Fibroblast of the aortic adventitia (primary cell): Measurements from ENCODE around the gene TNPO3. TPM values are rescaled to one million over a fixed set of nuclear protein-coding genes. Genes with fewer than 3 reads are reported as not detected.
"Not testable (repeated sequence)": the region's sequence is repeated elsewhere in the genome, so short reads cannot be mapped to it uniquely, and the experiment has no call there.

Experiments used
- DNase-seq: peaks from one replicate; pipeline ENCODE4 v3.0.0-alpha.2; 2010; ENCODE audit warnings: low read depth
- H3K4me3 ChIP-seq: 2 replicates; pipeline ENCODE4 v1.5.1; 2011; ENCODE audit warnings: low read depth, mild to moderate bottlenecking, control low read depth, low read length, moderate library complexity
- total RNA-seq: library from RNA; depleted of rRNA; stranded (reverse); fragments of >200 nt; gene quantifications from 2 replicates; pipeline ENCODE4 v1.2.3, GENCODE V29; 2012; ENCODE audit warnings: low replicate concordance
- TF ChIP-seq, protein P1 (sequence below): IDR thresholded peaks from 2 replicates; pipeline ENCODE4 v1.5.1; 2011; ENCODE audit warnings: mild to moderate bottlenecking, low read length, control low read depth, inconsistent platforms; ENCODE audit not compliant: insufficient read depth

The TNPO3 gene
- total RNA-seq, 1 donor = 63.3 TPM

DNA sequence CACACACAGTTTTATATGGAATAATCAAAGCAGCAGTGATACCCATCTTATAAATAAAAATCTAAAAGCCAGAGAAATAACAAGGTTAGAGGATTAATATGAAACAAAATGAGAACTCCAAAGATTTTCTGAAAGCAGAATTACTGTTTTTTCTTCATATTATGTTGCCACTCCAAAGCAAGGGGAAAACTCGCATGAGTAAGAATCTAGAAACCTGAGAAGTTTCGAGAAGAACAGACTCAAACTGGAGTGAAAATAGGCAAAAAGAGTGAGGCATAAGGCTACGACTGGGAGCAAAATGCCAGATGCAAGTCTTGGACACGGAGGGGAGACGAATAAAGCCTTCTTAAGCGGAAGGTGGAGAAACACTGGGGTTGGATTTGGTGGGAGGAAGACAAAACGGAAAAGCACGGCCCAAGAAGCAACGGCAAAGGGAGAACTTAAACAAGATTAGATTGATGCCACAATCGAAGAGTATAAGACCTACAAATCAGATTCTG, 923 bp downstream of the TNPO3 start:
- TF ChIP-seq, protein P1, sequence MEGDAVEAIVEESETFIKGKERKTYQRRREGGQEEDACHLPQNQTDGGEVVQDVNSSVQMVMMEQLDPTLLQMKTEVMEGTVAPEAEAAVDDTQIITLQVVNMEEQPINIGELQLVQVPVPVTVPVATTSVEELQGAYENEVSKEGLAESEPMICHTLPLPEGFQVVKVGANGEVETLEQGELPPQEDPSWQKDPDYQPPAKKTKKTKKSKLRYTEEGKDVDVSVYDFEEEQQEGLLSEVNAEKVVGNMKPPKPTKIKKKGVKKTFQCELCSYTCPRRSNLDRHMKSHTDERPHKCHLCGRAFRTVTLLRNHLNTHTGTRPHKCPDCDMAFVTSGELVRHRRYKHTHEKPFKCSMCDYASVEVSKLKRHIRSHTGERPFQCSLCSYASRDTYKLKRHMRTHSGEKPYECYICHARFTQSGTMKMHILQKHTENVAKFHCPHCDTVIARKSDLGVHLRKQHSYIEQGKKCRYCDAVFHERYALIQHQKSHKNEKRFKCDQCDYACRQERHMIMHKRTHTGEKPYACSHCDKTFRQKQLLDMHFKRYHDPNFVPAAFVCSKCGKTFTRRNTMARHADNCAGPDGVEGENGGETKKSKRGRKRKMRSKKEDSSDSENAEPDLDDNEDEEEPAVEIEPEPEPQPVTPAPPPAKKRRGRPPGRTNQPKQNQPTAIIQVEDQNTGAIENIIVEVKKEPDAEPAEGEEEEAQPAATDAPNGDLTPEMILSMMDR = no peak
- DNase-seq = peak; percentile 43
- H3K4me3 ChIP-seq = peak overlapping the region; percentile 83

DNA sequence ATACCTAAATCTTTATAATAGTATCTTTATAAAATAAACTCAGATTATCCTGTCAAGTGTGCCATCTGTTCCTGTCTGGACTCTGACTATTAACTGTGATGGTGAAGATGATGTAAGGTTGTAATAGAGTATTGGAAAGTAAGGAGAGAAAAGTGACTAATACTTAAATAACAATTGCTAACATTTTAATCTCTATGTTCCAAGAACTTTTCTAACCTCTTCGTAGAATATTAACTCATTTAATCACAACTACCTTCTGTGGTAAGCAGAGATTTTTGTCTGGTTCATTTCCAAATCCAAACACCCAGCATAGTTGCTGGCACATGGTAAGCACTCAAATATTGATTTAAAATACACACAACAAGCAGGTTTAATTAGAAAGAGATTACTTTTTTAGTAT, 2.5 kb downstream of the TNPO3 start:
- no peak for DNase-seq

DNA sequence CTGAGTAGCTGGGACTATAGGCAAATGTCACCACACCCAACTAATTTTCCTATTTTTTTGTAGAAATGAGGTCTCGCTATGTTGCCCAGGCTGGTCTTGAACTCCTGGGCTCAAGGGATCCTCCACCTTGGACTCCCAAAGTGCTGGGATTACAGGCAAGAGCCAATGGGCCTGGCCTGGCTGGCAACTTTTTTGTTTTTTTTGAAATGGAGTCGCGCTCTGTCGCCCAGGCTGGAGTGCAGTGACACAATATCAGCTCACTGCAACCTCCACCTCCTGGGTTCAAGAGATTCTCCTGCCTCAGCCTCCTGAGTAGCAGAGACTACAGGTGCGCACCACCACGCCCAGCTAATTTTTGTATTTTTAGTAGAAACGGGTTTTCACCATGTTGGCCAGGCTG, 3.5 kb downstream of the TNPO3 start:
- H3K4me3 ChIP-seq, DNase-seq: not testable (repeated sequence)

More for the DNA sequence above, 2.5 kb downstream of the TNPO3 start:
- no peak overlapping the region for H3K4me3 ChIP-seq
- TF ChIP-seq, protein P1 = no peak

DNA sequence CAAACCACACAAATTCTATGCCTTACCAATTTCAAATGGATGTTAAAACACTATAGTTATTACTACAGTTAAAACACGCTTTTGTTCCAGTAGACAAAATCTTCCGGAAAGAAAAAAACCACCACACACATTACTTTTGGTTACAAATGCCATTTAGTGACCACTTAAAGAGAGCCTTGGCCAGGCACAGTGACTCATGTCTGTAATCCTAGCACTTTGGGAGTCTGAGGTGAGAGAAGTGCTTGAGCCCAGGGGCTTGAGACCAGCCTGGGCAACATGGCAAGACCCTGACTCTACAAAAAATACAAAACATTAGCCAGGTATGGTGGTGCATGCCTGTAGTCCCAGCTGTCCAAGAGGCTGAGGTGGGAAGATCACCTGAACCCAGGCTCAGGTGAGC, 7.2 kb downstream of the TNPO3 start:
- TF ChIP-seq, protein P1 = no peak
- H3K4me3 ChIP-seq = no peak overlapping the region
- DNase-seq = no peak

DNA sequence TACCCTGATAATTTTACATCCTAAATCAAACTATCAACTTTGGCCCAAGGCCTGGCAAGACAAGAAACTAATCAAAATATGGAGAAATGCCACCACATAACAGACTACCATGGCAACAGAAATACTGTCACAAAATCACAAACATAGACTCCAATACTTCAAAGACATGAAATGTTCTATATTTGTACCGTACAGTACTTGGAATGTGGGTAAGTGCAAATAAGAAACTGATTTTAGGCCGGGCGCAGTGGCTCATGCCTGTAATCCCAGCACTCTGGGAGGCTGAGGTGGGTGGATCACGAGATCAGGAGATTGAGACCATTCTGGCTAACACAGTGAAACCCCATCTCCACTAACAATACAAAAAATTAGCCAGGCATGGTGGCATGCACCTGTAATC, 9.2 kb downstream of the TNPO3 start:
- TF ChIP-seq, protein P1 = no peak
- H3K4me3 ChIP-seq = no peak overlapping the region
- DNase-seq = no peak

DNA sequence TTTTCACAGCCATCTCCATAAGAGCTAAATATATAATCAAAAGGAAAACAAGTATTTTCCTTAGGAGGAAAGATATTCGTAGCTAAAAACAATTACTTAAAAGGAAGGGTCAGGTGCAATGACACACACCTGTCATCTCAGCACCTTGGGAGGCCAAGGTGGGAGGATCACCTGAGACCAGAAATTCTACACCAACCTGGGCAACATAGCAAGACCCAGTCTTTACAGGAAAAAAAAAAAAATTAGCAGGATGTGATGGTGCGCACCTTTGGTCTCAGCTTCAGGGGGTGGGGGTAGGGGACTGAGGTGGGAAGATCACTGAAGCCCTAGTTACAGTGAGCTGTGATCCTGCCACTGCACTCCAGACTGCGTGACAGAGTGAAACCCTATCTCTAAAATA, 11.9 kb downstream of the TNPO3 start:
- DNase-seq = no peak
- TF ChIP-seq, protein P1 = no peak
- no peak overlapping the region for H3K4me3 ChIP-seq

DNA sequence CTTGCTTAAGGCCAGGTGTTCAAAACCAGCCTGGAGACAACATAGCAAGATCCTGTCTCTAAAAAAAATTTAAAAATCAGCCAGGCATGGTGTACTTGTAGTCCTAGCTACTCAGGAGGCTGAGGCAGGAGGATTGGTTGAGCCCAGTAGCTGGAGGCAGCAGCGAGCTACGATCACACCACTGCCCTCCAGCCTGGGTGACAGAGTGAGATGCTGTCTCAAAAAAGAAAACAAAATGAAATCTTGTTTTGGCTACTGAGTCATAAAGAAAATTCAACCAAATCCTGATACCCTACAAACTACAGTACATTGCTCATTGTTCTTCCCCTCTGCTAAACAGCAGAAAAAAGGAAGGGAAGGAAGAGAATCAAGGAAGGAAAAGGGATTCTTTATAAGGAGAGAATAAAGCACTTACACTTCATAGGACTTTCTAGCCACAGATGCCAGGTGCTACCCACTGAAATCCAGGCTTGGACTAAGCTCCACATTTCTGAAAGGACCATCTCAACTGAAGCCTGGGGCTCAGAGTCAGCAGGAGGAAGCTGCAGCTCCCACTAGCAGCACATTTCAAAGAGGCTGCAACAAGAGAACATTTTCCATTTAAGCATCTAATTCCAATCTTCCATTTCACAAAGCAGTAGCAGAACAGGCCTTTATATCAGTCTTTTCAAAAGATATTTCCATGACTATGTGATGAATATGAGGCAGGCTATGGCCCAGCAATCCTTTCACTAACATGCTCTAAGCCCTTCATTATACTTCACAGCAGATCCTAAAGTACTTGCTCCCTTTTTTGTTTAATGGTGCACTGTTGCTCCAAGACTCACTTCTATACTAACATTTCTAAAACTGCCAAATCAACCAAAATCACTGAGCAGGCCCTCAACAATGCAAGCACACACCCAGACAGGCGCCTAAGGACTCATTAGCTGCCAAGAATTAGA, 13.5 kb downstream of the TNPO3 start:
- DNase-seq = no peak
- TF ChIP-seq, protein P1 = no peak

DNA sequence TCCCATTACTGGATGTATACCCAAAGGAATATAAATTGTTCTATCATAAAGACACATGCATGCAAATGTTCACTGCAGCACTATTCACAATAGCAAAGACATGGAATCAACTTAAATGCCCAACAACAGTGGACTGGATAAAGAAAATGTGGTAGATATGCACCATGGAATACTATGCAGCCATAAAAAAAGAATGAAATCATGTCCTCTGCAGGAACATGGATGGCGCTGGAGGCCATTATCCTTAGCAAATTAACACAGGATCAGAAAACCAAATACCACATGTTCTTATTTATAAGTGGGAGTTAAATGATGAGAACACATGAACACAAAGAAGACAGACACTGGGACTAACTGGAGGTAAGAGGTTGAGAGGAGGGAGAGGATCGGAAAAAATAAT, 16.4 kb downstream of the TNPO3 start:
- DNase-seq = not testable (repeated sequence)

More for the DNA sequence above, 13.5 kb downstream of the TNPO3 start:
- H3K4me3 ChIP-seq = no peak overlapping the region

More for the DNA sequence above, 16.4 kb downstream of the TNPO3 start:
- not testable (repeated sequence) for H3K4me3 ChIP-seq
